ENCODE data around the gene MUC2. TPM values are rescaled to one million over a fixed set of nuclear protein-coding genes. Genes with fewer than 3 reads are reported as not detected.

The MUC2 gene
- total RNA-seq = not detected

DNA sequence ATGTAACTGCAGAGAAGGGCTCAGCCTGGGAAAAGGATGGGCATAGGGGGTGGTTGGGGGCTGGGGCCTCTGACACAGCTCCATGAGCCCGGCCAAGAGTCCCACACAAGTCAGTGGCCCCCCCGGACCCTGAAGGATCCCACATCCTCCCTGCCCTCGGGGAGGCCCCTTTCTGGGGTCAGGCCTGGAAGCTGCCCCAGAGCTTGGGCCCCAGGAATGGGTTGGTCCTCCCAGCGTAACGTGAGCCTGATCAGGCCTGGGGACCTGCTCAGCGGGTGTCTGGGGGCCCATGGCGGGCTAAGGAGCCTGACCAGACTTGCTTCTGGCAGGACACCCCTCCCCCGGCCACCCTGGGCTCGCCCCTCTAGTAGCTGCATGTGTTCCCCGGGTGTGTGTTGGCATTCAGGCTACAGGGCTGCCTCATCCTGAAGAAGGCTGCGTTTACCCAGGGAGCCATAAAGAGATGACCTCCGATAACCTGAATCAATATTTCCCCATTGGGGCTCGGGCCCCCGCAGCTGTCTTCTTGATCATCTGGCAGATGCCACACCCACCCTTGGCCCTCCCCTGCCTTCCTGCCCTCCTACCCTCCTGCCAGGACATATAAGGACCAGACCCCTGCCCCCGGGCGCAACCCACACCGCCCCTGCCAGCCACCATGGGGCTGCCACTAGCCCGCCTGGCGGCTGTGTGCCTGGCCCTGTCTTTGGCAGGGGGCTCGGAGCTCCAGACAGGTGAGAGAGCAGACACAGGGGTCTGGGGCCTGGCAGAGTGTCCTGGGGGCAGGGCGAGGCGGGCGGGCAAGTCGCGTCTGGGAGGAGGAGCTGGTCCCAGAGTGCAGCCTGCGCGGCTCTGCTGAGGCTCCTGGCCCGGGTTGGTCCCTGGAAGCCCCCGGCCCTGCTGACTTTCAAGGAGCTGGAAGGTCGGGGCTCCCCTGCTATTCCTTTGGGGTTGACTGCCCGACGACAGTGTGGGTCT, at the start of gene MUC2:
MUC2 (plus strand) TSS at position 631 of the 978 bp plus-strand sequence.
- POLR2A ChIA-PET = interaction anchor here (0.6 kb wide), 1 partner anchor 225 kb away, joined by 3 read pairs; no protein-coding TSS in a partner anchor

GRCh38 chr11:1025410-1026162, 49.1 kb upstream of the MUC2 start:
- CTCF ChIA-PET = no interaction called here
- no peaks in the 10 kb centered on the region for H3K36me3 Mint-ChIP-seq (ENCODE audit: low read depth)
- POLR2A ChIA-PET = no interaction called here
- H3K4me3 Mint-ChIP-seq = no peak overlapping the region
- H3K27ac Mint-ChIP-seq = no peak overlapping the region
- no peaks in the 10 kb centered on the region for H3K9me3 Mint-ChIP-seq
- H3K4me1 Mint-ChIP-seq = no peaks in the 10 kb centered on the region
- H3K27me3 Mint-ChIP-seq = no peaks in the 10 kb centered on the region
- no peak for DNase-seq

More for the DNA sequence above, at the start of gene MUC2:
- H3K27me3 Mint-ChIP-seq = no peaks in the 10 kb centered on the region
- no peak for DNase-seq
- H3K4me1 Mint-ChIP-seq = no peaks in the 10 kb centered on the region
- H3K36me3 Mint-ChIP-seq (ENCODE audit: low read depth) = no peaks in the 10 kb centered on the region
- H3K27ac Mint-ChIP-seq = no peak within 1 kb of the TSS
- CTCF ChIA-PET = no interaction called here
- no peaks in the 10 kb centered on the region for H3K9me3 Mint-ChIP-seq
- no peak within 1 kb of the TSS for H3K4me3 Mint-ChIP-seq

- H3K4me3 Mint-ChIP-seq = no peak overlapping the region
- no peaks in the 10 kb centered on the region for H3K36me3 Mint-ChIP-seq (ENCODE audit: low read depth)
- no peak for DNase-seq
- H3K27ac Mint-ChIP-seq = no peak overlapping the region
- CTCF ChIA-PET = no interaction called here
- H3K4me1 Mint-ChIP-seq = no peaks in the 10 kb centered on the region
- no peaks in the 10 kb centered on the region for H3K9me3 Mint-ChIP-seq
- POLR2A ChIA-PET = no interaction called here
- no peaks in the 10 kb centered on the region for H3K27me3 Mint-ChIP-seq
These were observed 48.6 kb upstream of the MUC2 start for GRCh38 chr11:1026163-1026450.

- no peak overlapping the region for H3K27ac Mint-ChIP-seq
- DNase-seq = no peak
- POLR2A ChIA-PET = no interaction called here
- no peak overlapping the region for H3K4me3 Mint-ChIP-seq
- H3K36me3 Mint-ChIP-seq (ENCODE audit: low read depth) = no peaks in the 10 kb centered on the region
- H3K9me3 Mint-ChIP-seq = peaks cover 2% of the 10 kb centered on the region
- no peaks in the 10 kb centered on the region for H3K4me1 Mint-ChIP-seq
- CTCF ChIA-PET = no interaction called here
- H3K27me3 Mint-ChIP-seq = no peaks in the 10 kb centered on the region
These were observed 47.8 kb upstream of the MUC2 start for GRCh38 chr11:1026641-1027482.

DNA sequence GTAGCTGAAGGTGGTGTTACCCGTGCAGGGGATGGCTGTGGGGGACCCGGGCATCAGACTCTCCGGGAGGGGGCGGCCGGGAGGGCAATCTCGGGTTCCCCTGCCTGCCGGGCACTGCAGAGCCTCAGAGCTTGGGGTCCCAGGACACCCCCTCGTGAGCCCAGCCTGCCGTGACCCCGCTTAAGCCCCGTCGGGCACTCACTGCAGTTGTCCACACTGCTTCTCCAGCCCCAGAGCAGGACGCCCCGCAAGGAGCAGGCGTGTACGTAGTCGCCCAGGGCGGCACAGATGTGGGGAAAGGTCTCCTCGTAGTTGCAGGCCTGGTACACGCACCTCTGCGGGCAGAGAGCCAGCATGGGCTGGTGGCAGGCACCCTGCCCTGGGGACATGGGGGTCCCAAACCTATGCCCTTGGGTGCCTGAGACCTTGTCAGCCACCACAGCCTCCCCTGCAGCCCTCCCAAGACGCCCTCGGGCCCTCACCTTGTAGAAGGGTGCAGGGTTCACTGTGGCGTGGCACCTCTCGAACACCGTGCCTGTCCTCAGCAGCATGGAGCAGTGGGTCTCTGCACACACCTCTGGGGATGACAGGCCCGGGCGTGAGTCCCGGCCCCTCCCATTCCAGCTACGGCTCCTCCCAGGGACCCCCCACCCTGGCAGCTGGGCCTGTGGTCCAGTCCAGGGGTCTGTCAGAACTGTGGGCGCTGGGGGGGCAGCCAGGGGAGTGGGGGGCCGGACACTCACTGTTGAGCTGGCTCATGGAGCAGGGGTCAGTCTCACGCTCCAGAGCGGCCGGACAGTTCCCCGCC, 47.0 kb upstream of the MUC2 start:
- POLR2A ChIA-PET = no interaction called here
- Mint-ChIP-seq H3K9me3 (peaks cover 4% of the 10 kb centered on the region), H3K27ac (no peak overlapping the region), H3K36me3 (ENCODE audit: low read depth) (no peaks in the 10 kb centered on the region), H3K4me3 (no peak overlapping the region), H3K27me3 (no peaks in the 10 kb centered on the region), H3K4me1 (no peaks in the 10 kb centered on the region)
- no peak for DNase-seq
- CTCF ChIA-PET = no interaction called here

DNA sequence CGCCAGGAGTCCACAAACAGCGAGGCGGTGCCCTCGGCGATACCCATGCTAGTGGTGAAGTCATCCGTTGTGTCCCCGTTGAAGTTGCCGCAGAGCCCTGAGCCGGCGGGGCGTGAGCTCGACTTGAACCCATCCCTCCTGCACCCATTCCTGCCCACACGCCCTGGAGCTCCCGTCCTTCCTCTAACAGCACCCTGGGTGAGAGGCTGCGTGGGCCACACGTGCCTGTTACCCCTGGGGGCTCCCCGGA, 46.5 kb upstream of the MUC2 start:
- DNase-seq = no peak
- no peak overlapping the region for H3K4me3 Mint-ChIP-seq
- CTCF ChIA-PET = no interaction called here
- H3K9me3 Mint-ChIP-seq = peaks cover 4% of the 10 kb centered on the region
- POLR2A ChIA-PET = no interaction called here
- H3K36me3 Mint-ChIP-seq (ENCODE audit: low read depth) = no peaks in the 10 kb centered on the region
- no peak overlapping the region for H3K27ac Mint-ChIP-seq
- H3K4me1 Mint-ChIP-seq = no peaks in the 10 kb centered on the region
- no peaks in the 10 kb centered on the region for H3K27me3 Mint-ChIP-seq

DNA sequence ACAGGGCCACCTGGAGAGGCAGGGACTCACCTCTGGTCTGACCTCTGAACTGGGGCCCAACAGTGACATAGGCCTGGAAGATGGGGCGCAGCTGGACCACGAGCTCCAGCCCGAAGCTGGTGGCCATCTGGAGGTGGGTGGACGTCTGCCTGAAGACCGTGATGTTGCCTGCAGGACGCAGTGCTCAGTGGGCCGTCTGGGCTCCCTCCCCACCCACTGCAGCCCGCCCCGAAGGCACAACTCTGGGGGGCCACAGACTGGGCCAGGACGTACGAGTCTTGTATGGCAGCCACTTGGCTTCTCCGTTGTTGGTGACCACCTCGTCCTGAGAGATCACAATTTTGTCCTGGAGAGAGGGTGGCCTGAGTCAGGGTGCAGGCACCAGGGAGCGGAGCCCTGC, 46.1 kb upstream of the MUC2 start:
- no peaks in the 10 kb centered on the region for H3K27me3 Mint-ChIP-seq
- H3K36me3 Mint-ChIP-seq (ENCODE audit: low read depth) = no peaks in the 10 kb centered on the region
- POLR2A ChIA-PET = no interaction called here
- H3K27ac Mint-ChIP-seq = no peak overlapping the region
- no peak for DNase-seq
- peaks cover 4% of the 10 kb centered on the region for H3K9me3 Mint-ChIP-seq
- CTCF ChIA-PET = no interaction called here
- H3K4me1 Mint-ChIP-seq = no peaks in the 10 kb centered on the region
- H3K4me3 Mint-ChIP-seq = no peak overlapping the region

- Mint-ChIP-seq H3K27me3 (no peaks in the 10 kb centered on the region), H3K4me3 (no peak overlapping the region), H3K9me3 (peaks cover 4% of the 10 kb centered on the region), H3K36me3 (ENCODE audit: low read depth) (no peaks in the 10 kb centered on the region), H3K4me1 (no peaks in the 10 kb centered on the region), H3K27ac (no peak overlapping the region)
- DNase-seq = no peak
- CTCF ChIA-PET = no interaction called here
- POLR2A ChIA-PET = no interaction called here
These were observed 45.6 kb upstream of the MUC2 start for GRCh38 chr11:1029051-1029450.

DNA sequence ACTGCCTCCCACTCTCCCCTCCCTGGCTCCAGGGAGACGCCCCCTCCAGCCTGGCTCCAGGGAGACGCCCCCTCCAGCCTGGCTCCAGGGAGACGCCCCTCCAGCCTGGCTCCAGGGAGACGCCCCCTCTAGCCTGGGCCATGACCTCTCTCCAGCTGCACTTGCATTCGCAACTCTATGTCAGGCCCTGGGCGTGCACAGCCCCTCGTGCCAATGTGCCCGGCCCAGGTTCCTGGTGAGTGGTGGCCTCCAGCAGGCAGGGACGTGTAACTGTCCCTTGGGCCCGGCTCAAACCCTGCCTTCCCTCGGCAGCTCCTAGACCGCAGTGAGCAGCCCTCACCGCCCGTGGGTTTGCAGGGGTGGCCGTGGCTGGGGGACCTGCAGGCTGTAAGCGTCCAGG, 45.0 kb upstream of the MUC2 start:
- Mint-ChIP-seq H3K4me3 (no peak overlapping the region), H3K9me3 (peaks cover 4% of the 10 kb centered on the region), H3K27me3 (no peaks in the 10 kb centered on the region), H3K27ac (no peak overlapping the region), H3K36me3 (ENCODE audit: low read depth) (no peaks in the 10 kb centered on the region), H3K4me1 (no peaks in the 10 kb centered on the region)
- DNase-seq = no peak
- CTCF ChIA-PET = no interaction called here
- POLR2A ChIA-PET = no interaction called here

DNA sequence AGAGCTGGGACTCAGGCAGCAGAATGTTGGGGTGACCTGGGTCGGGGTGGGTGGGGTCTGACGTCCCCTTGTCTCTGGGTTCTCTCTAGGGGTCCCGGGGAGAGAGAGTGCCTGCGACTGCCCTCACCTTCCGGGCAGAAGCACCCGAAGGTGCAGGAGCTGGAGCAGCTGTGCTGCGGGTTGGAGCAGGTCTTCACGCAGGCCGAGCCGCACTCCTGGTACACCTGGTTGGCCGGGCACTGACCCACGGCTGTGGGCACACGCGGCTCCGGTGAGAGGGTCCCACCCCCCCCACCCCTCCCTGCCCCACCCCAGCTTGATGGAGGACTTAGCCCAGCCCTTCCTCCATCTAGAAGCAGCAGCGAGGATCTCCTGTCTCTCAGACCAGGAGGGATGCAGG, 44.6 kb upstream of the MUC2 start:
- Mint-ChIP-seq H3K9me3 (peaks cover 4% of the 10 kb centered on the region), H3K27ac (peak overlapping the region; percentile 71), H3K4me3 (no peak overlapping the region), H3K4me1 (no peaks in the 10 kb centered on the region), H3K36me3 (ENCODE audit: low read depth) (no peaks in the 10 kb centered on the region), H3K27me3 (no peaks in the 10 kb centered on the region)
- no peak for DNase-seq
- ChIA-PET POLR2A (no interaction called here), CTCF (no interaction called here)

GRCh38 chr11:1030556-1030955, 44.1 kb upstream of the MUC2 start:
- POLR2A ChIA-PET = no interaction called here
- H3K27ac Mint-ChIP-seq = no peak overlapping the region
- H3K4me1 Mint-ChIP-seq = no peaks in the 10 kb centered on the region
- no peak for DNase-seq
- peaks cover 4% of the 10 kb centered on the region for H3K9me3 Mint-ChIP-seq
- H3K27me3 Mint-ChIP-seq = no peaks in the 10 kb centered on the region
- H3K36me3 Mint-ChIP-seq (ENCODE audit: low read depth) = no peaks in the 10 kb centered on the region
- H3K4me3 Mint-ChIP-seq = no peak overlapping the region
- CTCF ChIA-PET = no interaction called here

- Mint-ChIP-seq H3K27ac (no peak overlapping the region), H3K4me1 (no peaks in the 10 kb centered on the region), H3K4me3 (no peak overlapping the region), H3K27me3 (no peaks in the 10 kb centered on the region), H3K36me3 (ENCODE audit: low read depth) (no peaks in the 10 kb centered on the region), H3K9me3 (peaks cover 4% of the 10 kb centered on the region)
- ChIA-PET CTCF (no interaction called here), POLR2A (no interaction called here)
- DNase-seq = no peak
These were observed 43.4 kb upstream of the MUC2 start for GRCh38 chr11:1031121-1031899.

Data from activated CD4-positive, alpha-beta T cell treated with anti-CD3 and anti-CD28 coated beads, Interleukin-2, amount 10 ng/mL, durations not matched to agents 7 days and 5 days (primary cell).